Ramos (cell line): Measurements from ENCODE around the gene TERB2.
"Not testable (repeated sequence)": the region's sequence is repeated elsewhere in the genome, so short reads cannot be mapped to it uniquely, and the experiment has no call there.

Experiments
- in situ Hi-C: fragments of 300-500 bp; cut with MboI; formaldehyde crosslinking; loops from one replicate; pipeline ENCODE4 v1.14.3; 2022; ENCODE audit warnings: low sequenced_read_pairs; ENCODE audit not compliant: unreplicated experiment

Gene TERB2

GRCh38 chr15:44956388-44956787 lies at the start of gene TERB2:
TSS of gene TERB2 (plus strand) at chr15:44956687. CDS start at chr15:44956719, 32 bp downstream.
- in situ Hi-C loops, result no loop called here

DNA sequence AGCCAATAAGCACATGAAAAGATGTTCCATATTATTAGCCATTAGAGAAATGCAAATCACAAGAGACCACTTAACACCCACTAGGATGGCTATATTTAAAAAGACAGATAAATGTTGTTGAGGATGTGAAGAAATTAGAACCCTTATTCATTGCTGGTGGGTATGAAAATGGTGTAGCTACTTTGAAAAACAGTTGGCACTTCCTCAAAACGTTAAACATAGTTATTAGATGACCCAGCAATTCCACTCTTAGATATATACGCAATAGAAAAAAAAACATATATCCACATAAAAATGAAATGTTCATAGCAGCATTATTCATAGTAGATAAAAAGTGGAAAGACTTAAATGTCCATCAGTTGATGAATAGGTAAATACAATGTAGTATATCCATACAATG lies 47.1 kb upstream of the TERB2 start:
- in situ Hi-C loops, result no loop called here

DNA sequence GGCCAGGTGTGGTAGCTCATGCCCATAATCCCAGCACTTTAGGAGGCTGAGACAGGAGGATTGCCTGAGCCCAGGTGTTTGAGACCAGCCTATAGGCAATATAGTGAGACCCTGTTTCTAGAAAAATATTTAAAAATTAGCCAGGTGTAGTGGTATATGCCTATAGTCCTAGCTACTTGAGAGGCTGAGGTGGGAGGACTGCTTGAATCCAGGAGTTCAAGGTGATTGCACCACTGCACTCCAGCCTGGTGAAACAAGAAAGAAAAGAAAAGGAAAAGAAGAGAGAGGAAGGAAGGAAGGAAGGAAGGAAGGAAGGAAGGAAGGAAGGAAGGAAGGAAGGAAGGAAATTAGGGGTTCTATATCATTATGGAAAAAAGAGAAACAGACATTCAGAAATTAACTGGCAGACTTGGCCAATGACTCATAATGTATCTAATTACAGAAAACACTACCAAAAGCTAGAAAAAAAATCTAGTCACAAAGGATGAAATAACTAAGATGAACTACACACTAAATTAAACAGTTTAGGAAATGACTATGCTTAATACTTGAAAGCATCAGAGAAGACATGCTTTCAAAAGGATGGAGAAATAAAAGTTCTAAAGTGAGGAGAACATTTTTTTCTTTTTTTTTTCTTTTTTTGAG lies 45.4 kb upstream of the TERB2 start:
- in situ Hi-C loops, result no loop called here

DNA sequence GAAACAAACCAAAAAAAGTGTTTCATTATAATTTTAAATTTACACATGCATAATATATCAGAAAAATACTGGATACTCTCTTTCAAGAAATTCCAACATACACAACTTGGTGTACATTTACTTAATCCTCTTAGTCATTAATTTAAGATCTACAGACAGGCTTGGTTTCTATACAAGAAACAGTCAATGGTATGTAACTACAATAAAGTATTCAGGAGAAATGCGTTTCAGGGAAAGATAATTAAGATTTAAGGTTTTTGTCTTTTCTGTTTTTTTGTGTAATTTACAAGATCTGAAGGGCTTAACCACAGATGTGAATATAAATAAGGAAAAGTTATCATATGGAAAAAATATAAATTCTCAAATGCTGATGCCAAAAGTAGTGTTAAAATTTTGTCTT lies 44.3 kb upstream of the TERB2 start:
- in situ Hi-C loops, result not testable (repeated sequence)

DNA sequence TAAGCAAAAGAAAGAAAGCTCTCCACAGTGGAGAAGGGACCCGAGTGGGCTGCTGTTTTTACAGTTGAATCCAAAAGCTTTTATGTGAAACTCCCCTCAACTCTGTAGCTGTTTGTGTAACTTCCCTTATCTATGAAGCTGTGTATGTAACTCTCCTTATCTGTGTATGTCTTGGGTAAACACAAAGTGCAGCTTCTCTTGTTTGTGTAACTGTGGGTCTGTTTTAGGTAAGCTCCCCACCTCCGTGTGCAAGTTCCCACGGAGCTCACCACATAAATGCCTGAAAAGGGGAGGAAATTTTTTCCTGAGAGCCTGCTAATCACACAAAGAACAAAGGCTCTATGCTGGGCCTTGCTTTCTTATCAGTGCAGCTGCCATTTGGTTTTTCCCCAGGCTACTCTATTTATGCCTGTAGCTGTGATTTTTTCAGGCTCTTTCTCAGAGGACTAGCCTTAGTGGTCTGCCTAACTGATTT lies 43.5 kb upstream of the TERB2 start:
- in situ Hi-C loops, result not testable (repeated sequence)

GRCh38 chr15:44918136-44918535 lies 38.4 kb upstream of the TERB2 start:
- in situ Hi-C loops, result no loop called here

- in situ Hi-C loops, result not testable (repeated sequence)
These were observed 27.8 kb upstream of the TERB2 start for GRCh38 chr15:44928658-44929057.

GRCh38 chr15:44930283-44930682 lies 26.2 kb upstream of the TERB2 start:
- in situ Hi-C loops, result not testable (repeated sequence)

- in situ Hi-C loops, result not testable (repeated sequence)
These were observed 1.8 kb downstream of the TERB2 start for GRCh38 chr15:44958302-44958701.

- in situ Hi-C loops, result no loop called here
These were observed 12.0 kb downstream of the TERB2 start for GRCh38 chr15:44968475-44968874.

- in situ Hi-C loops, result no loop called here
These were observed 14.5 kb downstream of the TERB2 start for GRCh38 chr15:44971036-44971435.

DNA sequence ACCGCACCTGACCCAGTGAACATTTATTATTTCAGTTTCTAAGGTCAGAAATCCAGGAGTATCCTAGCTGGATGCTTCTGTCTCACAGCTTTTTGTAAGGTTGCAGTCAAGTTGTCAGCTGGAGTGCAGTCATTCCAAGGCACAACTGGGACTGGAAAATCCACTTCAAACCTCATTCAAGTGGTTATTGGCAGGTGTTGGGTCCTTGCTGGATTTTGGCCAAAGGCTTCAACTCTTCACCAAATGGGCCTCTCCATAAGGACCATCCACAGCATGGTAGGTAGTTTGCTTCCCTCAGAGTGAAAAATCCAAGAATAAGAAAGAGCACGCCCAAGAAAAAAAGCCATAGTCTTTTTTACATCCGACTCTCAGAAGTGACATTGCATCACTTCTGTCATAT lies 19.7 kb downstream of the TERB2 start:
- in situ Hi-C loops, result not testable (repeated sequence)

DNA sequence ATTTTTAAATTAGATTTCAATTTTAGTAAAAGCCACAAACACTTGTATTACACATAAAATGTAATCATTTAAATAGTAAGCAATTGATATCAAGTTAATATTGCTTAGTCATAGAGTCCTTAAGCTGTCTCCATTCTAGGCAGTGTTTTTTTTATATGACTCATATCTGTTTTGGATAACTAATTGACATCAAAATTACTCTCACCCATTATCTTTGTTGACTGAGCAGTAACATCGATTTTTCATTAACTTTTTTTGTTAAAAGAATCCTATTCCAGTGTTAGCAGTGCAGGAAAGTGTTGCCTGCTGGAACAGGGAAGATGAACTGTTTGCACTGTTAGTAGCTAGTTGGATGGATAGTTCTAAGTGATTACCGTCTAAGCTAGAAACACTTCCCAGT lies 21.3 kb downstream of the TERB2 start:
- in situ Hi-C loops, result not testable (repeated sequence)

GRCh38 chr15:44979617-44980339 lies 23.3 kb downstream of the TERB2 start:
- in situ Hi-C loops, result not testable (repeated sequence)

GRCh38 chr15:44984144-44984543 lies 27.7 kb downstream of the TERB2 start:
- in situ Hi-C loops, result not testable (repeated sequence)

DNA sequence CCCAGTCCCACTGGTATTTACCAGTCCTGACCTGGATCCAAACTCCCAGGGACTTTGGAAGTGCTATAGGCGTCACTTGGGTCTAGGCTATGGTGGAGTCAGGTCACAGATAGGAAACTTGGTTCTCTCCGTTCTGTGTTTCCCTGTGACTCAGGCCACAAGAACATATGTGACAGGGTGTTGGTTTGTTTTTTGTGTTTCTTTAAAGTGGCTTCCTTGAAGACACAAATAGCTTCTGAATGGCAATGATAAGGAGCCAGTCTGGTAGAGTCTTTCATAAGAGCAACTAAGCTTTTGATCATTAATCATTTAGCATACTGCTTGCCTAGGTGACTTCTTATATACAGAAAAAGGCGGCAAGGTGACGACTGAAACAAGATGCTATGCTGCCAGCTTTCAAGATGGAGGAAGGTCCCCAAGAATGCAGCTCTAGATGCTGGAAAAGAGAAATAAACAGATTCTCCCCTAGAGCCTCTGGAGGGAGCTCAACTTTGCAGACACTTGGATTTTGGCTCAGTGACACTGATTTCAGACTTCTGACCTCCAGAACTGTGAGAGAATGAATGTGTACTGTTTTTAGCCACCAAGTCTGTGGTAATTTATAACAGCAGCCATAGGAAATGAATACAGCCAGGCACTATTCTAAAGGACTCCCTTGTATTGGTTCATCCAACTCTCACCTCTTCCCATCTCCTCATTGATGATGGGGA lies 30.0 kb downstream of the TERB2 start:
- in situ Hi-C loops, result not testable (repeated sequence)

DNA sequence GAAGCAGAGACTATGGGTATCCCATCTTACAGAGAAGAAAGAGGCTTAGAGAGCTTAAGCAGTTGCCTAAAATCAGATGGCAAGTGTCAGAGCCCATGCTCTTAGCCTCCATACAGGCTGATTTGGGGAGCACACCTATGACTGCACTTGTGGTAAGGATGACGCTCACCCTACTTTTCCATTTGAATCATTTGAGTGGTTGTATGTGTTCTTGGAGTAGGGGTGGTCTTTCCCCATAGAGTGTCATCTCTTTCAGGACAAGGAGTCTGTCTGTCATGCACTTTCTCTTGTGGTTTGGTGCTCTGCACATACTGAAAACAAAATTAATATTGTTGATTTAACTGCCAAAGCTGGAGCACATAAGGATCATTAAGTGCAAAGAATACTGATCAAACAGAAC lies 31.2 kb downstream of the TERB2 start:
- in situ Hi-C loops, result not testable (repeated sequence)

DNA sequence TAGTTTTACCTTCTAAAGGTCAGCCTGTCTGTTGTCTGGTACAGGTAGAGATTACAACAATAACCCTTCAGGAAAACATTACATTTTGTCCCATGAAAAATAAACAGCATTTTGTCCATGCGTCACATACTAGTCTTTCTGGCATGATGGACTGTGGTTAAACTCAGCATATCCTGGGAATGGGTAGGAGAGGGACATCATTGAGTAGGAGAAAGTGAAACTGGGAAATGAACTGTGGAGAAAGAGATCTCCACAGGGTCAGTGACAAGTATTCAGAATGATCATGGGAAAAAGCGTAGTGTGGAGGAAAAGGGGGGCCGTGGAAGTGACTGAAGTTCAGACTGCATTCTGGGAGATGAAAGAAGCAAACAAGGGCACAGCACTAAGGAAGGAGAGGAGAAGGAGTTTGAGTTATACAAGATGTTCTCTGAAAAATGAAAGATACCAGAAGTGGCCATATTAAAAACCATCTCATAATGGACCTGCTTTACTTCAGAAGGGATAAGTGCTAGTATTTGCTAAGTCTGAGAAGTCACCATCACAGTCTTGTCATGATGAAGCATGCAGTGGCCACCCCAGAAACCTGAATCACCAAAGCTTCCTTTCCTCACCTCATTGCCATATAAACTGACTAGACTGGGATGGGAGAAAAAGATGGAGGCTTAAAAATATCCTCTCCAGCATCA lies 31.8 kb downstream of the TERB2 start:
- in situ Hi-C loops, result not testable (repeated sequence)

DNA sequence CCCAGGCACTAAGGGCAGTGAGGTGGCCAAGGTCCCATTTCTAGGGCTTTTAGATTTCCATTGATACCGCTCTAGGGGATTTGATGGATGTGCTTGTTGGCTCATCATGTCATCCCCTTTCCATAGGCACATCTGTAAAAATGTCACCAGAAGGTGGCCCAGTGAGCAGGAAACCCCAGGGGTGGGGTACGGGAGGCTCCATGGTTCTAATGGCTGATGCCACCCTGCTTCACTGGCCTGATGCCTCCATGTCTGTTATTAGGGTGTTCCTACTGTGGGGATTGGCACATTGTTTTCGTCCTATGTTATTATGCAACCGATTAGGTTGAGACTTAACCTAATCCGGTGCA lies 32.4 kb downstream of the TERB2 start:
- in situ Hi-C loops, result not testable (repeated sequence)

- in situ Hi-C loops, result not testable (repeated sequence)
These were observed 41.1 kb downstream of the TERB2 start for GRCh38 chr15:44997632-44998031.

GRCh38 chr15:44999105-44999504 lies 42.6 kb downstream of the TERB2 start:
- in situ Hi-C loops, result no loop called here
